ENCODE results near the gene GANAB. TPM values are rescaled to one million over a fixed set of nuclear protein-coding genes. Genes with fewer than 3 reads are reported as not detected.
A peak's percentile ranks its signal among the peaks of the same experiment; 100 is the strongest.
"Not testable (repeated sequence)": the region's sequence is repeated elsewhere in the genome, so short reads cannot be mapped to it uniquely, and the experiment has no call there.

The GANAB gene
- total RNA-seq, 1 experiment from 2014 or later, result 274 TPM

DNA sequence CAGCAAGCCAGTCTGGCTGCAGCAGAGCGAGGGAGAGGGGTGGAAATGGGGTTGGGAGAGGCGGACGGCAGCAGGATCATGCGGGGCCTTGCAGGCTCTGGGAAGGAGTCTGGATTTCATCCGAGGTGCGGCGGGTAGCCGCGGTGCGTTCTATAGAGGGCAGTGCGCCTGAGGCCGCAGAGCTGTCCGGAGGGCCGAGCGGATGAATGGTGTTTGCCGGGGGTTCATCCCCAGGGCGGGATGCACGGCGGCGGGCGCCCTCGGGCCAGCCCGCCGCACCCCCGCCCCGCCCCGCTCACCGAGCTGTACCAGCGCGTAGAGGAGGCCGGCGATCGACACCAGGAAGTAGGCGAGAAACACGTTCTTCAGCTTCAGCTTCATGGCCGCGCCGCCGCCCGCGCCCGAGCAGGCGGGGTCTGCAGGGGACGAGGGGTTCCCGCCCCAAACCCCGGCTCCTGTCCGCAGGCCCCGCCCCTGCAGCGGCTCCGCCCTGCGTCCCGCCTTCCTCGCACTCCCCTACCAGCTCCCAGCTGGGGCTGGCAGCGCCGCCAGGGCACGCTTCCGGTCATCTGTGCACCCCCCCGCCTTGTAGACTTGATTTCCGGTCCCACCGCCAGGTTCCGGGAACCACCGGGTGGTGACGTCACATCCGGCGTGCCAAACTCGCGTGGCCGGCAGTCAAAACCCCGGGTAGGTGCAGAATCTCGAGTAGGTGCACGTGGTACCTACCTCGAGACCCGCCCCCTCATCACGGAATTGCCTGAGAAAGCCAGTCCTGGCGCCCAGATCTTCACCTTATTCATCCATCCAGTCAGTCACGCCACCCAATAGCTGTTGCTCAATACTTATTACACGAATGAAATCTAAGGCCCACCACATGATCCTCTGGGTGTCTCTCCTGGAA lies 24.6 kb downstream of the GANAB start, which contains the start of gene B3GAT3:
TSS of gene B3GAT3 (minus strand) at position 420 of the 904 bp plus-strand sequence. CDS start at position 381, 39 bp downstream.
- Histone ChIP-seq H2AFZ (ENCODE audit: low read length) (peak within 1 kb of the TSS; percentile 74), H3K36me3 (ENCODE audit: low read depth, low read length) (peaks cover 21% of the 10 kb centered on the region), H3K9ac (ENCODE audit: low read length) (peak within 1 kb of the TSS; percentile 85), H3F3A (ENCODE audit: low read length, unreplicated experiment) (peaks cover 13% of the 10 kb centered on the region), H3K4me1 (ENCODE audit: insufficient read depth, low read length) (peaks cover 21% of the 10 kb centered on the region), H3K4me2 (ENCODE audit: low read length) (peak within 1 kb of the TSS; percentile 84), H3K4me3 (ENCODE audit: low read length) (peak within 1 kb of the TSS; percentile 88), H3K79me2 (ENCODE audit: low read length) (peaks cover 24% of the 10 kb centered on the region), H3K9me2 (replicated peaks; ENCODE audit: low read length) (no peaks in the 10 kb centered on the region), H3K27ac (ENCODE audit: low read length) (peak within 1 kb of the TSS; percentile 79), H3K9me3 (ENCODE audit: low read length) (no peaks in the 10 kb centered on the region), H3K27me3 (ENCODE audit: low read length) (no peaks in the 10 kb centered on the region), H4K20me1 (ENCODE audit: low read length) (no peaks in the 10 kb centered on the region)
- BruUV-seq (replicated peaks), result no TSS peak
- POLR2A ChIA-PET (ENCODE audit: unreplicated experiment), result interaction anchor here (0.6 to 1.2 kb wide), 6 partner anchors 16 to 698 kb away, joined by 3 to 20 read pairs (median 5); partner anchors contain the start of genes EEF1G, INTS5 and TUT1
- CTCF ChIA-PET, result interaction anchor here (0.5 to 2.0 kb wide), 4 partner anchors 10 to 149 kb away, joined by 3 to 6 read pairs (median 6); partner anchors contain the start of genes C11orf98, CSKMT and TAF6L
- peak; percentile 99 for DNase-seq
- peak; percentile 95 for ATAC-seq
- no peak for TF ChIP-seq EZH2phosphoT487 (IDR thresholded peaks at IDR 0.05; ENCODE audit: borderline replicate concordance, low read length)
- TF ChIP-seq, protein P1, sequence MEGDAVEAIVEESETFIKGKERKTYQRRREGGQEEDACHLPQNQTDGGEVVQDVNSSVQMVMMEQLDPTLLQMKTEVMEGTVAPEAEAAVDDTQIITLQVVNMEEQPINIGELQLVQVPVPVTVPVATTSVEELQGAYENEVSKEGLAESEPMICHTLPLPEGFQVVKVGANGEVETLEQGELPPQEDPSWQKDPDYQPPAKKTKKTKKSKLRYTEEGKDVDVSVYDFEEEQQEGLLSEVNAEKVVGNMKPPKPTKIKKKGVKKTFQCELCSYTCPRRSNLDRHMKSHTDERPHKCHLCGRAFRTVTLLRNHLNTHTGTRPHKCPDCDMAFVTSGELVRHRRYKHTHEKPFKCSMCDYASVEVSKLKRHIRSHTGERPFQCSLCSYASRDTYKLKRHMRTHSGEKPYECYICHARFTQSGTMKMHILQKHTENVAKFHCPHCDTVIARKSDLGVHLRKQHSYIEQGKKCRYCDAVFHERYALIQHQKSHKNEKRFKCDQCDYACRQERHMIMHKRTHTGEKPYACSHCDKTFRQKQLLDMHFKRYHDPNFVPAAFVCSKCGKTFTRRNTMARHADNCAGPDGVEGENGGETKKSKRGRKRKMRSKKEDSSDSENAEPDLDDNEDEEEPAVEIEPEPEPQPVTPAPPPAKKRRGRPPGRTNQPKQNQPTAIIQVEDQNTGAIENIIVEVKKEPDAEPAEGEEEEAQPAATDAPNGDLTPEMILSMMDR (conservative IDR thresholded peaks at IDR 0.05; ENCODE audit: low read depth, low read length), result no peak
- TF ChIP-seq EZH2 (IDR thresholded peaks at IDR 0.05; ENCODE audit: low read length, unreplicated experiment), result no peak
- intact Hi-C loops (cut with micrococcal nuclease), result loop anchor here (2.0 kb wide), 1 partner anchor 31 kb away; the partner anchor contains the start of gene INTS5

DNA sequence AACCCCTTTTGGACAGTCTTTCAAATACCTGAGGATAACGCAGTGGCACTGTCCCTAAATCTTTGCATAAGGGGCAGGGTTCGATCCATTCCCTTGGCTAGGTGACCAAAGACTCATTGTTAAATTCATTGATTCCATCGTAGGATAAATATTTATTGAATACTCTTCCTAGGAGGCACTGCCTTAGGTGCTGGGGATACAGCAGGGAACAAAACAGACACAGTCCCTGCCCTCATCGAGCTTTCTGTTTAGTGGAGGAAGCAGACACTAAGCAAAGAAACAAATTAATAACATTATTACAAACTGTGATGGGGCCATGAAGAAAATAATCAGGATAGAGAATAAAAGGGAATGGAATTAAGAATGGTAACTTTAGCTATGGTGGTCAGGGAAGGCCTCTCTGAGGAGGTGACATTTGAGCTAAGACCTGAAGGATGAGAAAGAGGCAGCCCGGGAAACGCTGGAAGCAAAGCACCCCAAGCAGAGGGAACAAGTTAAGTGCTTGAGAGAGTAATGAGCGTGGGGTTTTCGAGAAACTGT lies 25.3 kb downstream of the GANAB start:
- Histone ChIP-seq H2AFZ (ENCODE audit: low read length) (peak overlapping the region; percentile 74), H3K36me3 (ENCODE audit: low read depth, low read length) (peaks cover 14% of the 10 kb centered on the region; the same call in 1 of the 2 replicates)

DNA sequence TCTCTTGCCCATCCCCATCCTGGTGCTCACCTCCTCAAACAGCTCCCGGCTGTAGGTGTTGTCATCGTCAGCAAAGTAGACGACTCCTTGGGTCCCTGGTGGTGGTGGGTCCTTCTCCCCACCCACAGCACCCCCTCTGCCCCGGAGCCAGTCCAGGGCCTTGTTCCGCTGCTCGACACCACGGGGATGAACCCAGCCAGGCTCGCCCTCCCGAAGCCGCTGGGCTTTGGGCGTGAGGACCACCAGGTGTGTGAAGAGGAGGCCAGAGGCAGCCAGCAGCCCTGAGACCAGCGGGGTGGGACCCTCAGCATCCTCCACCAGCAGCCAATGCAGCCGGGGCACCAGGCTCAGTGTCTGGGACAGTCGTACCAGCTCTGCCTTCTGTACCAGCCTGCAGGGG lies 29.5 kb downstream of the GANAB start:
- H3K27ac ChIP-seq (ENCODE audit: low read length); intact Hi-C loops (cut with micrococcal nuclease); H3K9ac ChIP-seq (ENCODE audit: low read length); H3F3A ChIP-seq (ENCODE audit: low read length, unreplicated experiment); H3K4me2 ChIP-seq (ENCODE audit: low read length); H4K20me1 ChIP-seq (ENCODE audit: low read length); POLR2A ChIA-PET (ENCODE audit: unreplicated experiment); H3K27me3 ChIP-seq (ENCODE audit: low read length); CTCF ChIA-PET; DNase-seq; BruUV-seq (replicated peaks); H3K4me3 ChIP-seq (ENCODE audit: low read length); H3K9me3 ChIP-seq (ENCODE audit: low read length); H2AFZ ChIP-seq (ENCODE audit: low read length); H3K36me3 ChIP-seq (ENCODE audit: low read depth, low read length); ATAC-seq; H3K9me2 ChIP-seq (replicated peaks; ENCODE audit: low read length): not testable (repeated sequence)
- H3K4me1 ChIP-seq (ENCODE audit: insufficient read depth, low read length), result peaks cover 35% of the 10 kb centered on the region
- peaks cover 24% of the 10 kb centered on the region for H3K79me2 ChIP-seq (ENCODE audit: low read length)

More for the DNA sequence above, 25.3 kb downstream of the GANAB start:
- ATAC-seq, result no peak
- Histone ChIP-seq H4K20me1 (ENCODE audit: low read length) (no peaks in the 10 kb centered on the region), H3K9me3 (ENCODE audit: low read length) (no peaks in the 10 kb centered on the region), H3K9me2 (replicated peaks; ENCODE audit: low read length) (no peaks in the 10 kb centered on the region), H3K4me1 (ENCODE audit: insufficient read depth, low read length) (peaks cover 21% of the 10 kb centered on the region), H3K27ac (ENCODE audit: low read length) (peak overlapping the region; percentile 79), H3K27me3 (ENCODE audit: low read length) (no peaks in the 10 kb centered on the region), H3K4me2 (ENCODE audit: low read length) (peak overlapping the region; percentile 84), H3F3A (ENCODE audit: low read length, unreplicated experiment) (peaks cover 13% of the 10 kb centered on the region), H3K79me2 (ENCODE audit: low read length) (peaks cover 24% of the 10 kb centered on the region), H3K9ac (ENCODE audit: low read length) (peak overlapping the region; percentile 85), H3K4me3 (ENCODE audit: low read length) (peak overlapping the region; percentile 88)
- TSS peak; percentile 25 for BruUV-seq (replicated peaks)
- DNase-seq, result no peak
- intact Hi-C loops (cut with micrococcal nuclease), result no loop called here
- CTCF ChIA-PET, result interaction anchor here (1.3 to 2.0 kb wide), 2 partner anchors 9 to 44 kb away, joined by 3 to 5 read pairs; partner anchors contain the start of genes C11orf98 and CSKMT
- POLR2A ChIA-PET (ENCODE audit: unreplicated experiment), result interaction anchor here (0.6 to 1.2 kb wide), 3 partner anchors 17 to 85 kb away, joined by 3 to 9 read pairs (median 5); partner anchors contain the start of gene INTS5
- TF ChIP-seq EZH2 (IDR thresholded peaks at IDR 0.05; ENCODE audit: low read length, unreplicated experiment) (no peak), EZH2phosphoT487 (IDR thresholded peaks at IDR 0.05; ENCODE audit: borderline replicate concordance, low read length) (no peak)

Data from PC-3 (cell line).